ENCODE data around the gene ARHGAP8.
A peak's percentile ranks its signal among the peaks of the same experiment; 100 is the strongest.

The ARHGAP8 gene

GRCh38 chr22:44734278-44734677, 18.1 kb upstream of the ARHGAP8 start:
- Mint-ChIP-seq H3K4me1 (peaks cover 19% of the 10 kb centered on the region), H3K36me3 (ENCODE audit: low read depth) (peaks cover 9% of the 10 kb centered on the region), H3K4me3 (no peak overlapping the region), H3K9me3 (no peaks in the 10 kb centered on the region), H3K27me3 (ENCODE audit: low read depth) (peaks cover 5% of the 10 kb centered on the region), H3K27ac (no peak overlapping the region)
- TF ChIP-seq CTCF (IDR thresholded peaks at IDR 0.05; ENCODE audit: unreplicated experiment in 3 of 3): no peak

GRCh38 chr22:44734801-44735517, 17.4 kb upstream of the ARHGAP8 start:
- H3K27me3 Mint-ChIP-seq (ENCODE audit: low read depth): peaks cover 5% of the 10 kb centered on the region
- no peak for TF ChIP-seq CTCF (IDR thresholded peaks at IDR 0.05; ENCODE audit: unreplicated experiment in 3 of 3)
- no peak overlapping the region for H3K4me3 Mint-ChIP-seq
- H3K9me3 Mint-ChIP-seq: no peaks in the 10 kb centered on the region
- no peak overlapping the region for H3K27ac Mint-ChIP-seq
- peaks cover 14% of the 10 kb centered on the region for H3K4me1 Mint-ChIP-seq
- peaks cover 9% of the 10 kb centered on the region for H3K36me3 Mint-ChIP-seq (ENCODE audit: low read depth)

GRCh38 chr22:44735518-44736428, 16.6 kb upstream of the ARHGAP8 start:
- Mint-ChIP-seq H3K36me3 (ENCODE audit: low read depth) (peaks cover 7% of the 10 kb centered on the region), H3K9me3 (no peaks in the 10 kb centered on the region), H3K4me3 (peak overlapping the region in 2 of 3 experiments; percentile 2 to 20), H3K27me3 (ENCODE audit: low read depth) (peaks cover 10% of the 10 kb centered on the region), H3K27ac (peak overlapping the region in 2 of 3 experiments; percentile 14 to 83), H3K4me1 (peaks cover 8% of the 10 kb centered on the region)
- peak; percentile 97 to 98 (median 98) for TF ChIP-seq CTCF (IDR thresholded peaks at IDR 0.05; ENCODE audit: unreplicated experiment in 3 of 3)

GRCh38 chr22:44736581-44737405, 15.6 kb upstream of the ARHGAP8 start:
- peaks cover 10% of the 10 kb centered on the region for H3K27me3 Mint-ChIP-seq (ENCODE audit: low read depth)
- TF ChIP-seq CTCF (IDR thresholded peaks at IDR 0.05; ENCODE audit: unreplicated experiment in 3 of 3): no peak
- peaks cover 4% of the 10 kb centered on the region for H3K36me3 Mint-ChIP-seq (ENCODE audit: low read depth)
- H3K9me3 Mint-ChIP-seq: no peaks in the 10 kb centered on the region
- H3K4me1 Mint-ChIP-seq: peaks cover 5% of the 10 kb centered on the region
- no peak overlapping the region for H3K4me3 Mint-ChIP-seq
- peak overlapping the region in 1 of 3 experiments; percentile 62 for H3K27ac Mint-ChIP-seq

GRCh38 chr22:44737406-44738346, 14.7 kb upstream of the ARHGAP8 start:
- H3K9me3 Mint-ChIP-seq: no peaks in the 10 kb centered on the region
- peaks cover 10% of the 10 kb centered on the region for H3K27me3 Mint-ChIP-seq (ENCODE audit: low read depth)
- peaks cover 3% of the 10 kb centered on the region for H3K36me3 Mint-ChIP-seq (ENCODE audit: low read depth)
- no peak for TF ChIP-seq CTCF (IDR thresholded peaks at IDR 0.05; ENCODE audit: unreplicated experiment in 3 of 3)
- H3K4me3 Mint-ChIP-seq: no peak overlapping the region
- H3K4me1 Mint-ChIP-seq: peaks cover 5% of the 10 kb centered on the region
- peak overlapping the region in 1 of 3 experiments; percentile 62 for H3K27ac Mint-ChIP-seq

All from nephron (organoid).